ENCODE measurements around the gene WNT8A. TPM values are rescaled to one million over a fixed set of nuclear protein-coding genes. Genes with fewer than 3 reads are reported as not detected.
"Not testable (repeated sequence)": the region's sequence is repeated elsewhere in the genome, so short reads cannot be mapped to it uniquely, and the experiment has no call there.

The WNT8A gene
- total and polyA plus RNA-seq, 2 experiments from 2014 or later, result not detected

GRCh38 chr5:138068742-138069600, 14.9 kb upstream of the WNT8A start:
- no peak overlapping the region for H2AFZ ChIP-seq
- no peaks in the 10 kb centered on the region for H3K9me3 ChIP-seq (ENCODE audit: low read depth)
- no peaks in the 10 kb centered on the region for H3K79me2 ChIP-seq
- no peaks in the 10 kb centered on the region for H3K4me1 ChIP-seq (ENCODE audit: insufficient read depth)
- 35% methylated on average over 6 of the region's 6 CpGs for WGBS (ENCODE audit: low lambda C conversion rate, missing lambda C conversion rate)
- no peaks in the 10 kb centered on the region for H3K27me3 ChIP-seq
- H3K4me3 ChIP-seq, result no peak overlapping the region
- no peak overlapping the region for H3K27ac ChIP-seq
- TF ChIP-seq EZH2 (IDR thresholded peaks at IDR 0.05; ENCODE audit: borderline replicate concordance), result no peak
- TF ChIP-seq CTCF (IDR thresholded peaks at IDR 0.05; ENCODE audit: poor library complexity), result peak; percentile 65
- no peak for TF ChIP-seq EZH2phosphoT487 (IDR thresholded peaks at IDR 0.05; ENCODE audit: low read depth, severe bottlenecking, unreplicated experiment)
- no peaks in the 10 kb centered on the region for H4K20me1 ChIP-seq (ENCODE audit: insufficient read depth, poor library complexity, severe bottlenecking)
- no peak overlapping the region for H3K4me2 ChIP-seq
- DNase-seq (ENCODE audit: low spot score), result peak; percentile 71
- H3K9me2 ChIP-seq (replicated peaks; ENCODE audit: insufficient read depth), result no peaks in the 10 kb centered on the region
- H3K36me3 ChIP-seq (replicated peaks; ENCODE audit: insufficient read depth, low read depth), result no peaks in the 10 kb centered on the region

- 98% methylated on average over 4 of the region's 32 CpGs for WGBS (ENCODE audit: low lambda C conversion rate, missing lambda C conversion rate)
- not testable (repeated sequence) for H3K79me2 ChIP-seq; H3K4me3 ChIP-seq; H4K20me1 ChIP-seq (ENCODE audit: insufficient read depth, poor library complexity, severe bottlenecking); H3K36me3 ChIP-seq (replicated peaks; ENCODE audit: insufficient read depth, low read depth); DNase-seq (ENCODE audit: low spot score); H3K4me1 ChIP-seq (ENCODE audit: insufficient read depth); H3K27ac ChIP-seq; H3K9me3 ChIP-seq (ENCODE audit: low read depth); H3K4me2 ChIP-seq; H3K27me3 ChIP-seq; H2AFZ ChIP-seq; H3K9me2 ChIP-seq (replicated peaks; ENCODE audit: insufficient read depth)
These were observed 13.8 kb upstream of the WNT8A start for GRCh38 chr5:138070026-138070425.

GRCh38 chr5:138077064-138077696, 6.7 kb upstream of the WNT8A start:
- H3K4me1 ChIP-seq (ENCODE audit: insufficient read depth), result no peaks in the 10 kb centered on the region
- TF ChIP-seq CTCF (IDR thresholded peaks at IDR 0.05; ENCODE audit: poor library complexity), result peak; percentile 87
- TF ChIP-seq EZH2 (IDR thresholded peaks at IDR 0.05; ENCODE audit: borderline replicate concordance), result no peak
- H3K79me2 ChIP-seq, result no peaks in the 10 kb centered on the region
- DNase-seq (ENCODE audit: low spot score), result peak; percentile 82
- H3K9me2 ChIP-seq (replicated peaks; ENCODE audit: insufficient read depth), result no peaks in the 10 kb centered on the region
- 30% methylated on average over 5 of the region's 5 CpGs for WGBS (ENCODE audit: low lambda C conversion rate, missing lambda C conversion rate)
- no peaks in the 10 kb centered on the region for H3K9me3 ChIP-seq (ENCODE audit: low read depth)
- H3K27me3 ChIP-seq, result no peaks in the 10 kb centered on the region
- no peaks in the 10 kb centered on the region for H4K20me1 ChIP-seq (ENCODE audit: insufficient read depth, poor library complexity, severe bottlenecking)
- no peak overlapping the region for H3K4me3 ChIP-seq
- H3K4me2 ChIP-seq, result no peak overlapping the region
- no peak overlapping the region for H3K27ac ChIP-seq
- H3K36me3 ChIP-seq (replicated peaks; ENCODE audit: insufficient read depth, low read depth), result no peaks in the 10 kb centered on the region
- H2AFZ ChIP-seq, result no peak overlapping the region

- H3K4me1 ChIP-seq (ENCODE audit: insufficient read depth), result no peaks in the 10 kb centered on the region
- H3K79me2 ChIP-seq, result no peaks in the 10 kb centered on the region
- H3K36me3 ChIP-seq (replicated peaks; ENCODE audit: insufficient read depth, low read depth), result no peaks in the 10 kb centered on the region
- DNase-seq (ENCODE audit: low spot score), result no peak
- no peak overlapping the region for H3K4me3 ChIP-seq
- H4K20me1 ChIP-seq (ENCODE audit: insufficient read depth, poor library complexity, severe bottlenecking), result no peaks in the 10 kb centered on the region
- H3K9me2 ChIP-seq (replicated peaks; ENCODE audit: insufficient read depth), result no peaks in the 10 kb centered on the region
- TF ChIP-seq CTCF (IDR thresholded peaks at IDR 0.05; ENCODE audit: poor library complexity), result no peak
- TF ChIP-seq EZH2phosphoT487 (IDR thresholded peaks at IDR 0.05; ENCODE audit: low read depth, severe bottlenecking, unreplicated experiment), result no peak
- TF ChIP-seq EZH2 (IDR thresholded peaks at IDR 0.05; ENCODE audit: borderline replicate concordance), result no peak
- WGBS (ENCODE audit: low lambda C conversion rate, missing lambda C conversion rate), result 28% methylated on average over 1 of the region's 1 CpG
- no peaks in the 10 kb centered on the region for H3K27me3 ChIP-seq
- no peak overlapping the region for H3K4me2 ChIP-seq
- H2AFZ ChIP-seq, result no peak overlapping the region
- no peaks in the 10 kb centered on the region for H3K9me3 ChIP-seq (ENCODE audit: low read depth)
- no peak overlapping the region for H3K27ac ChIP-seq
These were observed 5.7 kb upstream of the WNT8A start for GRCh38 chr5:138078006-138078643.
